Measurements from ENCODE around the gene TASOR2. TPM values are rescaled to one million over a fixed set of nuclear protein-coding genes. Genes with fewer than 3 reads are reported as not detected.

Gene TASOR2
- total RNA-seq, 1 experiment from 2014 or later = 80.3 TPM

- no peak overlapping the region for H3K4me3 ChIP-seq (replicated peaks in 1 of 2; ENCODE audit: low read depth in 1 of 2, low read length in 2 of 2)
- H3K9me3 ChIP-seq (ENCODE audit: control insufficient read depth in 1 of 2, insufficient read depth in 1 of 2, low read depth in 1 of 2, low read length in 2 of 2) = no peaks in the 10 kb centered on the region
- H3K9me2 ChIP-seq (ENCODE audit: insufficient read depth) = no peaks in the 10 kb centered on the region
- H2AFZ ChIP-seq (ENCODE audit: low read depth, low read length, poor library complexity, severe bottlenecking) = no peak overlapping the region
- H4K20me1 ChIP-seq (ENCODE audit: insufficient read depth) = no peaks in the 10 kb centered on the region
- H3K9ac ChIP-seq (ENCODE audit: low read length) = no peak overlapping the region
- intact Hi-C loops (cut with micrococcal nuclease) = no loop called here
- peaks cover 0 to 6% of the 10 kb centered on the region in 2 experiments; a peak in 1 of 4 replicates for H3K36me3 ChIP-seq (ENCODE audit: control insufficient read depth in 1 of 2, insufficient read depth in 2 of 2, low read length in 2 of 2)
- POLR2A ChIA-PET = interaction anchor here (0.7 kb wide), 1 partner anchor 15 kb away, joined by 5 read pairs; no protein-coding TSS in a partner anchor
- no peaks in the 10 kb centered on the region for H3K79me2 ChIP-seq (ENCODE audit: insufficient read depth, low read length)
- ATAC-seq = no peak
- H3K4me1 ChIP-seq (ENCODE audit: control insufficient read depth in 1 of 2, insufficient read depth in 2 of 2, low read length in 2 of 2) = no peaks in the 10 kb centered on the region
- CTCF ChIA-PET = interaction anchor here (1.3 kb wide), 1 partner anchor 13 kb away, joined by 3 read pairs; no protein-coding TSS in a partner anchor
- BruUV-seq (replicated peaks) = no TSS peak
- H3K27me3 ChIP-seq (ENCODE audit: insufficient read depth, low read length) = no peaks in the 10 kb centered on the region
- no peak overlapping the region for H3K27ac ChIP-seq (ENCODE audit: low read depth, low read length)
- no peak for TF ChIP-seq CTCF (IDR thresholded peaks at IDR 0.05 in 2 of 3, conservative IDR thresholded peaks at IDR 0.05 in 1 of 3; ENCODE audit: borderline replicate concordance in 1 of 3, insufficient read depth in 1 of 3, low read depth in 2 of 3, low read length in 2 of 3)
- TF ChIP-seq MAX (IDR thresholded peaks at IDR 0.05) = no peak
- no peak for TF ChIP-seq ZBTB33 (IDR thresholded peaks at IDR 0.05; ENCODE audit: extremely low read depth, insufficient replicate concordance, low read length)
- no peak for TF ChIP-seq RAD21 (IDR thresholded peaks at IDR 0.05; ENCODE audit: low read depth)
- TF ChIP-seq EGR1 (IDR thresholded peaks at IDR 0.05; ENCODE audit: low read depth) = no peak
- no peak for TF ChIP-seq ZNF274 (IDR thresholded peaks at IDR 0.05; ENCODE audit: low read depth, low read length)
- TF ChIP-seq ATF3 (IDR thresholded peaks at IDR 0.05) = no peak
- no peak for TF ChIP-seq ZFX (IDR thresholded peaks at IDR 0.05)
- no peak for TF ChIP-seq POLR2AphosphoS5 (IDR thresholded peaks at IDR 0.05; ENCODE audit: low read depth, low read length)
- no peak for TF ChIP-seq SP1 (IDR thresholded peaks at IDR 0.05; ENCODE audit: low read depth)
- no peak for TF ChIP-seq SRF (IDR thresholded peaks at IDR 0.05; ENCODE audit: low read depth)
- TF ChIP-seq EZH2phosphoT487 (IDR thresholded peaks at IDR 0.05; ENCODE audit: borderline replicate concordance) = no peak
- no peak for TF ChIP-seq REST (IDR thresholded peaks at IDR 0.05; ENCODE audit: low read depth)
- no peak for TF ChIP-seq YY1 (IDR thresholded peaks at IDR 0.05; ENCODE audit: extremely low read depth, insufficient replicate concordance, low read depth, low read length)
- TF ChIP-seq POLR2A (IDR thresholded peaks at IDR 0.05; ENCODE audit: borderline replicate concordance, extremely low read depth, insufficient read depth, insufficient read length) = no peak
- TF ChIP-seq ELF1 (IDR thresholded peaks at IDR 0.05; ENCODE audit: borderline replicate concordance, low read depth) = no peak
- H3K4me2 ChIP-seq (ENCODE audit: low read length) = no peak overlapping the region
- RAD21 ChIA-PET (ENCODE audit: low non-redundant PET in 1 of 2, low total read pairs in 2 of 2, uncharacterized antibody in 2 of 2, unreplicated experiment in 2 of 2) = no interaction called here
- DNase-seq (ENCODE audit: low read depth, low spot score) = no peak
Observed at GRCh38 chr10:5650664-5651387, 33.8 kb upstream of the TASOR2 start.

Data from HCT116 (cell line).